ENCODE results near the gene RPL31. TPM values are rescaled to one million over a fixed set of nuclear protein-coding genes. Genes with fewer than 3 reads are reported as not detected.

The RPL31 gene
- 1,454 and 1,668 TPM in 2 replicates for total RNA-seq (2014; rRNA removed; shearing (Covaris generic))

DNA sequence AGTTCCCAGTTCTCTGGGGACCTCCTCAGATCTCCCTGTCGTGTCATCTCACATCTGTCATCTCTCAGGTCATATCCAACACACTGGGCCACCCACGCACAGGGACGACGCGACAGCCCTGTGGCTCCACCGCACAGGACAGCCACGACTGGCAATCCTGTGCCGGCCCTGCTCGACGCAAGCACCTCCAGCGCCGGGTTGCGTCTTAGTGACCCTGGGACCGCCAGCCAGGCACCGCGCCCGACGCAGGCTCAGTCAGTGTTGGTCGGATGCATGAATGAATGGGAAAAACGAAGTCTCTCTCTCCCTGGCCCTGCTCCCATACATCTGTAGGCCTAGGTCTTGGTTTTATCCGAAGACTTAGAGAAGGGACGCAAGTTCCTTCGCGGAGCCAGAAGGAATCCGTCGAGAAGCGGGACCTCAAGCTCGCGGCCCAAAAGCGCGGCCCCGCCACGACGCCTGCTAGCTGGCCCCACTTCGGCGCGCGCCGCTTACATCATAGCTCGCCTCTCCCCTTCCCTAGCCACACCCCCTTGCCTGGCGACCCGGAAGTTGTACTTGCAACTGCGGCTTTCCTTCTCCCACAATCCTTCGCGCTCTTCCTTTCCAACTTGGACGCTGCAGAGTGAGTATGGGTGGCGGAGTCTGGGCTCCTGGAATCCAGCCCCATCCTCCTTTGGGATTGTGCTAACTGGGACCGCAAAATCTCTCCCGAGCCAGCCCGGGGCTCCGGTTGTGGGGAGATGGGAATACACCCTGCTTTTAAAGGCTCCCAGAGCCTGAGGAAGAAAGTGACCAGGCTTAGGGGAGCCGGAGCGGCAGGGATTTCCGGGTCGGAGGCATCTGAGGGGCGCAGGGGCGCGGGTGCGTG, at the start of gene RPL31:
Gene RPL31 (plus strand): TSS at position 599 of the 871 bp plus-strand sequence. CDS start 413 bp downstream, outside the sequence.
- DNase-seq (ENCODE audit: low spot score), result peak; percentile 95

DNA sequence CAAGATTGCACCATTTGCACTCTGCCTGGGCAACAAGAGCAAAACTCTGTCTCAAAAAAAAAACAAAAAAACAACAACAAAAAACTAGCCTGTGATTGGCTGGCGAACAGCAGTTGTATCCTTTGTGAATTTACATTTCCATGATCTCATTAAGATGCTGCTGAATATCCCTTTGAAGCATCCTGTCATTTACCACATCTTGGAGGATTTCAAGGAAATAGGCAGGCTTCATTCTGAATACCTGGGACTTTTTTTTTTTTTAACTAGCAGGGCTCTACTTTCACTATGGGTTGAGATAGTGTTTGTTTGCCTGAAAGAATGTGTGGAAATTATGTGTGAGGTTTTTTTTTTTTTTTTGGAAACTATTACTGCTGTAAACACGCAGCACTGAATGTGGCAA, 49.6 kb upstream of the RPL31 start:
- DNase-seq (ENCODE audit: low spot score), result no peak

DNA sequence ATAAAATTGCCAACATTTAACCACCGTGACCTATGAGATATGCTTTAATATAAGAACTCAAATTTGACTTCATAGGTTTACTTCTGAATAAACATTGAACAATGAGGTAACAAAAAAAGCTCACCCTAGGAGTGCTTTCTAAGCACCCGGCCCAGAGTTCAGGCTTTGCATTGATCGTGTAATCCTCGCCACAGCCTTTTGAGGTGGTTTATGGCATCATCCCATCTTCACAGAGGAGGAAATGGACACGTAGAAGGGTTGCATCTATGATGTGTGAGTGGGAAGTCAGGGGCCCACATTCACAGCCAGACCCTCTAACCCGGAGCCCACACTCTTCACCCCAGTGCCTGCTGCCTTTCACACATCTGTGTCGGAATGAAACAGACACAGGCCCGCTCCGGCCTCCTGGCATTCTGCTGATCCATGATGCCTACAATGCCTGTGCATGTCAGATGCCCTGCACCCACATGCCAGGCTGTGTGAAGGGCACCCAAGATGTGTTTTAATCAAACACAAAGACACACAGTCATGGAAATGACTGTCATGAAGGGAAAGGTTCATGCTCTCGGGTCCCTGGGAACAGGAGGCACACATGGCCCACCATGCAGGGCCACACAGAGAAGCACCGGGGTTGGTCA, 48.6 kb upstream of the RPL31 start:
- DNase-seq (ENCODE audit: low spot score), result no peak

DNA sequence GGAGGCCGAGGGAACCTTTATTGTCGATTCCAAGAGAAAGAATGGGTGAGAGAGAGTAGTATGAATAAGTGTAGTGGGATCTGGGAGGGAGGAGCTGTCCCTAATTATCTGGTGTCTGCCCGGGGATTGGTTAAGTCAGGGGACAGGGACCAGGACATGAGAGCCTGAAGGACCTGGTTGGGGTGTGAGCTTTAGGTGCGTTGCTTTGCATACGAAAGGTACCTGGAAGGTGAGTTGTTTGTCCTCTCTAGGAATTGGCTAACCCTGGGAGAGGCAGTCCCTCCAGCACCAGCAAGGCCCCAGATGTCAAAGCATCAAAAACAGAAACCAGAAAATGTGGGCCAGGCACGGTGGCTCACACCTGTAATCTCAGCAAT, 48.1 kb upstream of the RPL31 start:
- DNase-seq (ENCODE audit: low spot score), result no peak

DNA sequence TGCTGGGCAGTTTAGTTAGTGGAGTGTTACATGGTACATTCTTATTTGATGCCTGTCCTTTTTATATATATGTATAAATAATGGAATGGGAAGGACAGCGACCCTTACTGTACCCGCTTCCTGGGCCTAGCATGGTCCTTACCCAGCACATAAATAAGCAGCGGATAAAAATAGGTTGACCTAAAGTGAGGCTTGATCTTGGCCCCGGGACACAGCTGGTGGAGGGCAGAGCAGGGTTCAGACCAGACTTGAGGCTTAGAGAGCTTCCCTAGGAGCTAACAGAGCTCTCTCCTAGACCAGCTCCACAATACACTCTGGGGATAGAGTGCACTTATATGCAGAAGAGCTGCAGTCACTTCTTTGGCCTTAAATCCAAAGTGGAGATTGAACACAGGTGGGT, 46.9 kb upstream of the RPL31 start:
- no peak for DNase-seq (ENCODE audit: low spot score)

DNA sequence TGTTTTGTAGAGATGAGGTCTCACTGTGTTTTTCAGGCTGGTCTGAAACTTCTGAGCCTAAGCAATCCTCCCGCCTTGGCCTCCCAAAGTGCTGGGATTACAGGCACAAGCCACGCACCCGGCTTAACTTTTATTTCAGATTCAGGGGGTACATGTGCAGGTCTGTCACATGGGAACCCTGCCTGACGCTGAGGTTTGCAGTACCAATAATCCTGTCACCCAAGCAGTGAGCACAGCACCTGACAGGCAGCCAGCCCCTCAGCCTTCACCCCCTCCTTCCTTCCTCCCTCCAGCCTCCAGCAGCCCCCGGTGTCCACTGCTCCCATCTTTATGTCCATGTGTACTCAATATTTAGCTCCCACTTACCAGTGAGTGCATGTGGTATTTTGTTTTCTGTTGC, 46.0 kb upstream of the RPL31 start:
- DNase-seq (ENCODE audit: low spot score), result no peak

DNA sequence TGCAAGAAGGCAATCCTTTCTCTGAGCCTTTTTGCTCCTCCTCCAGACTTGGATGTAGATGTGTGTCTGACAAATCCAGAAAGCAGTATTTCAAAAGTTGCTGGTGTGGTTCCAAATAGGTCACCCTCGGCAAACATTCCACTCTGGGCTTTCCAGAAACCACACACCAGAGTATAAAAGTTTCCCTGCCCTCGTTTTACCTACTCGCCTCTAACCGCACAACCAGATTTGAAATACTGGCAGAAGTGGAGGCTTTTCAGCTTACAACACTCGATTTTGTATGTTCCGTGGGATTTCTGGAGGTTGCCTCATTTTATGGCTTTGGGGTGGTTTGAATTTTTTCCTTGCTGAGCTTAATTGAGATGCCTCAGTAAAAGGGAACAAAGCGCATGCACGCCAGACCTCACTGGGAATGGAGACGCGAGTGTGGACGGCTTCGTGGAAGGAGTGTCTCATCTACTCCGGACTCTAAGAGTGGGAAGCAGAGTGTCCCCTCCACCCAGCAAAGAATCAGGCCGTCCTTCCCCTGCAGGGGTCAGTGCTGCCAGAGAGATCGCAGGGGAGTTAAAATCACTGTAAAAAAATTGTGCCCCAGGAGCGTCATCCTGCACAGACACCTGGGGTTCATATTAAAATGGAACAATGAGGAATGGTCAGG, 44.0 kb upstream of the RPL31 start:
- peak; percentile 23 for DNase-seq (ENCODE audit: low spot score)

DNA sequence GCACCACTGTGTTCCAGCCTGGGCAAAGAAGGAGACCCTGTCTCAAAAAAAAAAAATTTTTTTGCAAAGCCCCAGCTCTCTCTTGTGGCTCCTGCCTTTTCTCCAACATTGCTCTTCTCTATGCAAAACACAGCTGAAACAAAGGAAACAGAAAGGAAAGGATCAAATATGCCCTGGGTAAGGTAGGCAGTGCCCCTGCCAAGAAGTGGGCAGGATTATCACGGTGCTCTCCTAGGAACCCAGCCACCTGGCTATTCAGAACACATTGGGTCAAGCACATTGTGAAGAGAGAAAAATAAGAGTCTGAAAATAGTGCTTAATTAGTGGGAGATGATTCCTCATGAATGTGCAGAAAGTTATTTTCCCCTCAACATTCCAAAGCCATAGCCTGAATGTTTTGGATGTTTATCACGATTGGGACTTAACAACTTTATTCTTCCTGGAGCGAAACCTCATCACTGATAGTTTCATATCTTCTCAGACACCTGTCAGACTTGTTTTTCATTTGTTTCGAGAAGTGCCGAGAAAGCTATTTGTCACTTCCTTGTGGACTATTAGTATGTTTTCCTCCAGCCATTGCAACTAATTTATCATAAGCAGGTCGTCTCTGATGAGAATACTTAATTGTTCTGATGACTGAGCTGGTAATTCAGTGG, 42.7 kb upstream of the RPL31 start:
- peak; percentile 31 for DNase-seq (ENCODE audit: low spot score)

DNA sequence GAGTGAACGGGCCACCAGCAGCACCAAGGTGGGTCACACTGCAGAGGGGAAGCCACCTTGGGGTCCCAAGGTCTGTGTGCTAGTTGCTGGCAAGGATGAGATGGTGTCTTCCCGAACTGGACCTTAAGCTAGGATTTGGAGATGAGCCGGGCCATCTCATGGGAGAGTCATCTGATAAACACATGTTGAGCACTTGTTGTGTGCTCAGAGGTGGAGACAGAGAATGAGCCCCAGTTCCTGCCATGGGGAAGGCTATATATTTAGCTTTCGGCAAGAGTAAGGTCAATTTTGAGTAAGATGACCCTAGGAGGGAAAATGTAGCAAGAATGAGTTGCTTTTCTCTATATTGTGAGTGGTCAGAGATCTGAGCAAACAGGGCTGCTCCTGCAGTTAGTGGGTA, 41.4 kb upstream of the RPL31 start:
- no peak for DNase-seq (ENCODE audit: low spot score)

DNA sequence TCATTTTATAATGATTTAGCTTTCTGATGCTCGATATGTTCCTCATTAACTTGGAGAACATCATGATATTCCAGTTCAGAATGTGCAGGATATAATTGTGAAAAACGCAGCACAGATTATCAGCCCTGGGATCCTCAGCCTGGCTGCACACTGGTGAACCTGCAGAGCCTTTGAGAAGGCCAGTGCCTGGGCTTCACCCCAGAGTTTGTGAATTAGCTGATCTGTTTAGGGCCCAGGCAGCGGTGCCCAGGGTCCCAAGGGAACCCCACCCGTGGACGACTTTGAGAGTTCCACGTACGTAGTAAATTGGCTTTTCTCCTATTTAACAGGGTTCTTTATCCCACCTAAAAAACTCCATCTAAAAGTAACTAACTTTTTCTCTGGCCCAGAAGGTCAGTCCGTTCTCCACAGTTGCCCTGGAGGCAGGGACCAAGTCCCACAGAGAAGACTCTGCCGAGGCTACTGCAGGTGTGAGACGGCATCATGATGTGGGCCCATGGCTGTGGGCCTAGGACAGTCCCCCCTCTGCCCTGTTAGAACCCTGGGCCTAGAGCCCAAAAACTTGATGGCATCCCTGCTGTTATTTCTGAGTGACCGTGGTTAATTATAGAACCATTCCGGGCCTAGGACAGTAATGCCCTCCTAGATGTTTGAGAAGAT, 39.6 kb upstream of the RPL31 start:
- DNase-seq (ENCODE audit: low spot score), result no peak

DNA sequence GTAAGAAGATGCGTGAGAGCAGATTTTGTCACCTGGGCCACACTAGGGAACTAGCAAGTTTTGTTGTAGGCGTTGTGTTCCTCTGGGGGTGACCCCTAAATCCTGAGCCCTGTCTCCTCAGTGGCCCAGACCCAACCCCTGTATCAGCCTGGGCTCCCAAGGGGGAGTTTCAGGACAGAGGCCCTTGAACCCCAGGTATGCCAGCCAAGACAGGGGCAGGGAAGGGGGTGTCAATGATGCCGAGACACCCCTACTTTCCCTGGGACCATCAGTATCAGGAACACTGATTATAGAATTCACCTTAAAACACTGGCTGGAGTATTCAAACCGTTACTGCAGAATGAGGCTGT, 39.1 kb upstream of the RPL31 start:
- no peak for DNase-seq (ENCODE audit: low spot score)

DNA sequence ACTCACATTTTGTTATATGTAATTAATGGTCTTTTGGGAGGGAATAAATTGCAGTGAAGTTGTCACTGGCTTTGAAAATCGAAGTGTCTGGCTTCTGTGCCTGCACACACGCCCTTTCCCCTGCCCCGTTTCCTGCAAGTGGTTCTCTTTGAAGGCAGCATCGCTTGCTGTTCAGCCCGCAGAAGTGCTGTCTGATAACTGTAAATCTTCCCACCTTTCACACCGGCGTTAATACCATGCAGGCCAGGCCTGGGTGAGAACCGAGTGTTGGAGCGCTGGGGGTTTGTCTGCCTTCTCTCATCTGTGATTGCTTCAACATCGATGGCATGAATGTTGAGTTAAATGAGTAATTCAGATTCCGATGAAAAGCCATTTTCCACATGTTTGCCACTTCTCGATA, 37.9 kb upstream of the RPL31 start:
- no peak for DNase-seq (ENCODE audit: low spot score)

DNA sequence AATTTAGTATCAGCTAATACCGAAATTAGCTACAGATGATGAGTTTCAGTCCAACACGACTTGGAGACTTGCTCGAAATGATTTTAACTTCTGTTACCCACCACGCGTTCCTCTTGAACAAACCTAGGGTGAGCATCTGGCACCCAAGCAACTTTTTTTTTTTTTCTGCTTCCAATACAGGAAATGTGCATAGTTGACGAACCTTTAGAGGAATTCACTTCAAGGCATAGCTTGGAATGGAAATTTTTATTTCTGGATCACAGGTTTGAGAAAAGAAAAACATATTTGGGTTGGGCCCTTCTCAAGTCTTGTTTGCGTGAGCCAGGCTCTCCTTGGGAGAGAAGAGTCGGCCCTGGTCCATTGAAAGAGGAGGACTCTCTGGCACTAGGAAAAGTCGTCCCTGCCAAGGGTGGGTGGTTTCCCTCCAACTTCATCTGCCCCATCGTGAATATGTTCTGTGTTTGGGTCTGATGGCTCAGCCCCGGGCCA, 37.4 kb upstream of the RPL31 start:
- DNase-seq (ENCODE audit: low spot score), result no peak

DNA sequence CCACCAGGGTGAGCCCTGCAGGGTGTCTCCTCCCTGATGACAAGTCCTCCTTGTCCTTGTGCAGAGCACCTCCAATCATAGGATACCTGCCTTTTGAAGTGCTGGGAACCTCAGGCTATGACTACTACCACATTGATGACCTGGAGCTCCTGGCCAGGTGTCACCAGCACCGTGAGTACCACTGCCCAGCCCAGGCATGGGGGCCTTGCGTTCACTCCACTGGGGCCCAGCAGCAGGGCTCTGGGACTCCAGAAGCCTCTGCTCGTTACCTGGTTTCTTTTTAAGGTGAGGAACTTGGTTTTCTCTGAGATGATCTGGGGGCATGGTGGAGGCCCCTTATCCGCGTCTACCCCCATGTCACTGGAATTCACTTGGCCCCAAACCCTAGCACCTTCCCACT, 36.5 kb upstream of the RPL31 start:
- no peak for DNase-seq (ENCODE audit: low spot score)

DNA sequence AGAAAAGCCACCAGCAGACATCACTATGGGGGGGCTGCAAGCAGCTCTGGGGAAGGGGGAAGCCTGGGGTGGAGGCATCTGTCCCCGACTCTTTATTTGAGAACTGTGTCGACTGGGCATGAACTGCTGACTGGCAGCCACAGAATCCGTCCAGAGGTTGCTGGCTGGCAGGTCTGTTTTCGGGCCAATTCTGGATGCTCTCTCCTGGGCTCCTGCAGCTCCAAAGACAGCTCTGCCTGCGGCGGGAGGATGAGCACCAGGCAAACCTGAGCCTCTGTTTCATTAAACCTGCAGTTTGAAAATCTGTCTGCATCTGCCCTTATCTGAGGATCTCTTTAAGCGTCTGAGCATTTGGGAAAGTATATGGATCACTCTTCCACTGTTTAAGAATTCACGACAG, 34.4 kb upstream of the RPL31 start:
- no peak for DNase-seq (ENCODE audit: low spot score)

DNA sequence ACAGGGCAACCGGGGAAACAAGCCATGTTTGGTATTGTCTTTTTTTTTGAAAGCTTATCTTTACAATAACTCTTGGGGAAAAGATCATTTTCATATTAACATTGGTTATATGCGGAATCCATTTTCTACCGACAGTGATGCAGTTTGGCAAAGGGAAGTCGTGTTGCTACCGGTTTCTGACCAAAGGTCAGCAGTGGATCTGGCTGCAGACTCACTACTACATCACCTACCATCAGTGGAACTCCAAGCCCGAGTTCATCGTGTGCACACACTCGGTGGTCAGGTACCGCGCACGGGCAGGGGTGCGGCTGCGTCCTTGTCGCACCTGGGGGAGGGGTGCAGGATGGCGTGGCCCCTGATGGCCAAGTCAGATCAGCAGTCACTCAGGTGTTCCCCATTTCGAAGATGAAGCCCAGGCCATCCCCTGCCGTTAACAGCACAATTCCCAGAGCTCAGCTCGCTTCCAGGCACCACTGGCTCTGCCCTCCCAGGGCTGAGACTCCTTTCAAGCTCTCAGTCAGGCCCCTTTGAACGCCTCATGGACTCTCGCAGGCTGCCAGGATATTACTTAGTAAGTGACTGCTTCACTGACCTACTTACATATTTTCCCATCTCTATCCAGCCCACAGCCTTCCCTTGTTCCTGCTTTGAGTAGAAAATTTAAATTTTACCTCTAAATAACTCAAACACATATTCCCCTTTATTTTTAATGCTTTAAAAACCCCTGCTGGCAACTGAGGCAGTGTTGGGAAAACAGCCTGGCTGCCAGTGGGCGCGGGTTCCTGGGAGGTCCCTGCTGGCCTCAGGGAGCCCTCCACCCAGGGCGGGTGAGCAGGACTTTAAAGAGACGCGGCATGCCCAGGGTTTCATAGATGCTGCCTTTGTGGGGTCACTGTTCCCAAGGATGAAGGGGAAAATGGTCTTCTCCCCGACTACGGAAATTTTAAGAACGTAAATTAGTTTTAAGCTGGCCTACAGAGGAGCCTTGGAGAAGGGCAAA, 33.6 kb upstream of the RPL31 start:
- no peak for DNase-seq (ENCODE audit: low spot score)

DNA sequence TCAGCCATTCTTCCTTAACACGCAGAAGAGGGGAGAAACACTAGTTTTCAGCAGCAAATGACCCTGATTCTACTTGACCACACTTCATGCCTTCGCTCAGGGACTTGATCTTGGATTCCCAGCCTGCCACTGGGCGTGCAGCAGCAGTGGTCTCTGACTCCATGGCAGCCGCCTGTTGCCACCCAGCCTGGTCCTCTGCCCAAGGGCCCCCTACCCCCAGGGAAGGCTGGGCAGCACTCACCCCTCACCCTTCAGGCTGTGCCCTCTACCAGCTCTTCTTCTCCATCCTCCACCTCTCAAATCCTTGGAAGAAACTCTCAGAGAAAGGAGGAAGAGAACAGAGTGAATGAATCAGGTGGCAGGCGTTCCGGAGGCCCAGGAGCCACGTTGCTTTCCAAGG, 32.1 kb upstream of the RPL31 start:
- DNase-seq (ENCODE audit: low spot score), result no peak

DNA sequence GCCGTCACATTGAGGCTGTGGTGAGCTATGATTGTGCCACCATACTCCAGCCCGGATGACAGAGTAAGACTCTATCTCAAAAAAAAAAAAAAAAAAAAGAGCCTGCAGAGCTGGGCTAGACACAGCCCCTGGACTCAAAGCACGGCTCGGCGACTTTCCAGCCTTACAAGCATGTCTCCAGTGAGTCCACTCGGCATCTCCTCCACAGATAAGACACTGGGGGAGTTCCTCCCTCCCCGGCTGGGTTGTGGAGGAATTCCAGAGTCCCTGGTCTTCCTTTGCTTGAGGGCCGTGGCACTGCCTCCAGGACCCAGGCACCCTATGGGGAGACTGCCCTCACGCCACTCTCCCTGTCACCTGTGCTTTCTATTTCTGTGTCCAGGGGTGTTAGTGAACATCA, 30.9 kb upstream of the RPL31 start:
- DNase-seq (ENCODE audit: low spot score), result no peak

DNA sequence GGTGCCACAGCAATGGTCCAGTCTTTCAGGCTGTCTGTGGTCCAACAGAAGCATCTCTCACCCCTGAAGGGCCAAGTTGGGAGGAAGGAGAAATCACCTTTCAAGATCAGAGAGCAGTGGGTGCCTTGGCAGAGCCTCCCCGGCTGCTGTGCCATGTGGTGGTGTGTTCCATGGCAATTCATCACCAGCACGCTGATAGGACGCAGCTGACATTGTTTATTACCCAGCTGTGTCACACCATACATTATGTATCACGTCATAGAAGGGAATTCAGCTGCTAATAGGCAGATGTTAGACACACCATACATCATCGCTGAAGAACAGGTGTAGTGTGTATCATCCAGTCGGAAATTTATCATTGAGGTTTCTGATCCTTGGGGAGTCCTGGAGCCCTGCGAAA, 29.6 kb upstream of the RPL31 start:
- DNase-seq (ENCODE audit: low spot score), result no peak

All from HT-29 (cell line).